ENCODE measurements around the gene HSPE1. TPM values are rescaled to one million over a fixed set of nuclear protein-coding genes. Genes with fewer than 3 reads are reported as not detected.

The HSPE1 gene
- polyA plus RNA-seq, 2 of the 4 experiments (the other 2 are of a cell fraction), result 468 to 1,198 TPM

- no peak for TF ChIP-seq MYC (IDR thresholded peaks at IDR 0.05; ENCODE audit: borderline replicate concordance, low read length)
- no peak for TF ChIP-seq MAFK (IDR thresholded peaks at IDR 0.05; ENCODE audit: partially characterized antibody)
- no peak for TF ChIP-seq ESRRA (IDR thresholded peaks at IDR 0.05; ENCODE audit: borderline replicate concordance, low read length)
- no peak for TF ChIP-seq CHD4 (IDR thresholded peaks at IDR 0.05; ENCODE audit: borderline replicate concordance)
- TF ChIP-seq ZFP36 (IDR thresholded peaks at IDR 0.05; ENCODE audit: borderline replicate concordance, partially characterized antibody), result no peak
- TF ChIP-seq, protein P1, sequence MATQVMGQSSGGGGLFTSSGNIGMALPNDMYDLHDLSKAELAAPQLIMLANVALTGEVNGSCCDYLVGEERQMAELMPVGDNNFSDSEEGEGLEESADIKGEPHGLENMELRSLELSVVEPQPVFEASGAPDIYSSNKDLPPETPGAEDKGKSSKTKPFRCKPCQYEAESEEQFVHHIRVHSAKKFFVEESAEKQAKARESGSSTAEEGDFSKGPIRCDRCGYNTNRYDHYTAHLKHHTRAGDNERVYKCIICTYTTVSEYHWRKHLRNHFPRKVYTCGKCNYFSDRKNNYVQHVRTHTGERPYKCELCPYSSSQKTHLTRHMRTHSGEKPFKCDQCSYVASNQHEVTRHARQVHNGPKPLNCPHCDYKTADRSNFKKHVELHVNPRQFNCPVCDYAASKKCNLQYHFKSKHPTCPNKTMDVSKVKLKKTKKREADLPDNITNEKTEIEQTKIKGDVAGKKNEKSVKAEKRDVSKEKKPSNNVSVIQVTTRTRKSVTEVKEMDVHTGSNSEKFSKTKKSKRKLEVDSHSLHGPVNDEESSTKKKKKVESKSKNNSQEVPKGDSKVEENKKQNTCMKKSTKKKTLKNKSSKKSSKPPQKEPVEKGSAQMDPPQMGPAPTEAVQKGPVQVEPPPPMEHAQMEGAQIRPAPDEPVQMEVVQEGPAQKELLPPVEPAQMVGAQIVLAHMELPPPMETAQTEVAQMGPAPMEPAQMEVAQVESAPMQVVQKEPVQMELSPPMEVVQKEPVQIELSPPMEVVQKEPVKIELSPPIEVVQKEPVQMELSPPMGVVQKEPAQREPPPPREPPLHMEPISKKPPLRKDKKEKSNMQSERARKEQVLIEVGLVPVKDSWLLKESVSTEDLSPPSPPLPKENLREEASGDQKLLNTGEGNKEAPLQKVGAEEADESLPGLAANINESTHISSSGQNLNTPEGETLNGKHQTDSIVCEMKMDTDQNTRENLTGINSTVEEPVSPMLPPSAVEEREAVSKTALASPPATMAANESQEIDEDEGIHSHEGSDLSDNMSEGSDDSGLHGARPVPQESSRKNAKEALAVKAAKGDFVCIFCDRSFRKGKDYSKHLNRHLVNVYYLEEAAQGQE (IDR thresholded peaks at IDR 0.05), result no peak
- TF ChIP-seq ZC3H11A (IDR thresholded peaks at IDR 0.05), result no peak
- TF ChIP-seq NPAS2 (CRISPR knock-in tag; IDR thresholded peaks at IDR 0.05; ENCODE audit: borderline replicate concordance), result no peak
- no peak for TF ChIP-seq ZNF302 (CRISPR knock-in tag; IDR thresholded peaks at IDR 0.05)
- no peak for TF ChIP-seq E2F6 (IDR thresholded peaks at IDR 0.05; ENCODE audit: borderline replicate concordance, low read depth)
- no peak for TF ChIP-seq SREBF2 (IDR thresholded peaks at IDR 0.05)
- peak in 1 of 2 experiments; percentile 33; a peak in 3 of 6 replicates for ATAC-seq
- Histone ChIP-seq H3K4me1 (peaks cover 32% of the 10 kb centered on the region), H3K4me3 (no peak overlapping the region), H3K27ac (peak overlapping the region in 1 of 2 experiments; percentile 49; a peak in 2 of 6 replicates), H3K9me3 (no peaks in the 10 kb centered on the region), H3K4me2 (peak overlapping the region; percentile 49)
- POLR2A ChIA-PET, result no interaction called here
- CTCF ChIA-PET, result interaction anchor here (1.3 kb wide), 1 partner anchor 24 kb away, joined by 3 read pairs; no protein-coding TSS in a partner anchor
- FAIRE-seq, result no peak
- DNase-seq (ENCODE audit: low read depth in 1 of 2, low spot score in 1 of 2), result no peak
- WGBS (ENCODE audit: missing lambda C conversion rate), result 48% methylated on average over 2 of the region's 2 CpGs
These were observed 39.1 kb upstream of the HSPE1 start for GRCh38 chr2:197461057-197461456.

DNA sequence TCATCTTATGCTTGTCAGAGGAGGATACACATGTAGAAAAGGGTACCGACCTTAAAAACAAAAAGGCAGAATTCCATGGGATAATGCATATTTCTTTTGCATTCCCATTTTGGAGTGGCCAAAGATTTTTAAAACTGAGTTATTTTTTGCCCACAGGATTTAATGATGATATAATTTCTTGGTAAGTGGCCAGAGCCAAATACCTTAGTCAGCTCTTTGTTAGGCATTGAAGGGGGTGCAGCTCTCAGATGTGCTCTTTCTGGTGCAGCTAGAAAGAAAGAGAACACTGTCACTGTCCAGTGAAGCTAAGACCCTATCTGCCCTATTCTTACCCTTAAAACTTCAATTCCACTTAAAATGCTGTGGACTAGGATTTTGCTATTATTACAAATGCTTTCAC is 36.0 kb upstream of the HSPE1 start:
- ChIA-PET CTCF (no interaction called here), POLR2A (interaction anchor here (0.5 to 1.1 kb wide), 4 partner anchors 11 to 58 kb away, joined by 3 read pairs; partner anchors contain the start of genes COQ10B and HSPD1)
- H3K9me3 ChIP-seq, result no peaks in the 10 kb centered on the region
- H3K27ac ChIP-seq, result no peak overlapping the region
- H3K4me3 ChIP-seq, result no peak overlapping the region
- peaks cover 22% of the 10 kb centered on the region for H3K4me1 ChIP-seq
- ATAC-seq (no peak), FAIRE-seq (no peak), DNase-seq (ENCODE audit: low read depth in 1 of 2, low spot score in 1 of 2) (no peak)
- no peak for TF ChIP-seq PHF8 (IDR thresholded peaks at IDR 0.05; ENCODE audit: borderline replicate concordance, low read depth)
- TF ChIP-seq MAFK (IDR thresholded peaks at IDR 0.05; ENCODE audit: partially characterized antibody), result peak; percentile 81
- no peak overlapping the region for H3K4me2 ChIP-seq
- WGBS (ENCODE audit: missing lambda C conversion rate), result 92% methylated on average over 1 of the region's 1 CpG

DNA sequence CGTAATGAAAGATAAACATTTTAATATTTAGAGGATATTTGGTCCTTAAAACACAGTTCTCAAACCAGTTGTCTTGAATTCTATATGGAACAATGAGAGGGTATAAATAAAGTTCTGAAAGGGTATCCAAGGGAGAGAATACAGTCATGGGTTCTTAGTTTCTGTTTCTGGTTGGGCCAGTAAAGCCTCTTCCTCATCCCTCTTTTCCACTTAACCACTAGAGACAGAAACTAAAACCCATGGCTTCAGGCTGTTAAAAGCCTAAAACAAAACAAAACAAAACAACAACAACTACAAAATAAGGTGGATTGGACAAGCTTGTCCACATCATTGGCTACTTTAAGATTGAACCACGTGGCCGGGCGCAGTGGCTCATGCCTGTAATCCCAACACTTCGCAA is 28.0 kb upstream of the HSPE1 start:
- Histone ChIP-seq H3K4me3 (no peak overlapping the region), H3K9me3 (no peaks in the 10 kb centered on the region), H3K4me1 (no peaks in the 10 kb centered on the region), H3K4me2 (no peak overlapping the region), H3K27ac (no peak overlapping the region)
- FAIRE-seq (no peak), ATAC-seq (no peak), DNase-seq (ENCODE audit: low read depth in 1 of 2, low spot score in 1 of 2) (no peak)
- CTCF ChIA-PET, result no interaction called here
- POLR2A ChIA-PET, result no interaction called here
- TF ChIP-seq, protein P2, sequence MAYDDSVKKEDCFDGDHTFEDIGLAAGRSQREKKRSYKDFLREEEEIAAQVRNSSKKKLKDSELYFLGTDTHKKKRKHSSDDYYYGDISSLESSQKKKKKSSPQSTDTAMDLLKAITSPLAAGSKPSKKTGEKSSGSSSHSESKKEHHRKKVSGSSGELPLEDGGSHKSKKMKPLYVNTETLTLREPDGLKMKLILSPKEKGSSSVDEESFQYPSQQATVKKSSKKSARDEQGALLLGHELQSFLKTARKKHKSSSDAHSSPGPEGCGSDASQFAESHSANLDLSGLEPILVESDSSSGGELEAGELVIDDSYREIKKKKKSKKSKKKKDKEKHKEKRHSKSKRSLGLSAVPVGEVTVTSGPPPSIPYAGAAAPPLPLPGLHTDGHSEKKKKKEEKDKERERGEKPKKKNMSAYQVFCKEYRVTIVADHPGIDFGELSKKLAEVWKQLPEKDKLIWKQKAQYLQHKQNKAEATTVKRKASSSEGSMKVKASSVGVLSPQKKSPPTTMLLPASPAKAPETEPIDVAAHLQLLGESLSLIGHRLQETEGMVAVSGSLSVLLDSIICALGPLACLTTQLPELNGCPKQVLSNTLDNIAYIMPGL (CRISPR knock-in tag; IDR thresholded peaks at IDR 0.05; ENCODE audit: borderline replicate concordance), result no peak
- TF ChIP-seq NPAS2 (CRISPR knock-in tag; IDR thresholded peaks at IDR 0.05; ENCODE audit: borderline replicate concordance), result no peak
- TF ChIP-seq, protein P3, sequence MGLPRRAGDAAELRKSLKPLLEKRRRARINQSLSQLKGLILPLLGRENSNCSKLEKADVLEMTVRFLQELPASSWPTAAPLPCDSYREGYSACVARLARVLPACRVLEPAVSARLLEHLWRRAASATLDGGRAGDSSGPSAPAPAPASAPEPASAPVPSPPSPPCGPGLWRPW (IDR thresholded peaks at IDR 0.05), result no peak
- WGBS (ENCODE audit: missing lambda C conversion rate), result 85% methylated on average over 5 of the region's 5 CpGs

Data from A549 (cell line).